ACC112 (cell line): ENCODE data around the gene BCAR3.

Experiments used
- H2AFZ ChIP-seq: fragments of 200-600 bp; sonication (generic); one replicate; pipeline ENCODE4 v1.6.0; 2017; ENCODE audit warnings: antibody characterized with exemption, low read length; ENCODE audit not compliant: unreplicated experiment
- H3K27ac ChIP-seq: fragments of 200-600 bp; sonication (generic); 2 replicates; pipeline ENCODE4 v1.5.1; 2014; ENCODE audit warnings: low read depth, mild to moderate bottlenecking, antibody characterized with exemption, low read length, moderate library complexity
- H3K27me3 ChIP-seq: fragments of 200-600 bp; sonication (generic); 2 replicates; pipeline ENCODE4 v1.6.1; 2014; ENCODE audit warnings: mild to moderate bottlenecking, antibody characterized with exemption, low read length, moderate library complexity, mixed read lengths; ENCODE audit not compliant: insufficient read depth
- H3K36me3 ChIP-seq: fragments of 200-600 bp; sonication (generic); 2 replicates; pipeline ENCODE4 v1.6.1; 2016; ENCODE audit warnings: mild to moderate bottlenecking, antibody characterized with exemption, low read length, moderate library complexity, mixed read lengths; ENCODE audit not compliant: insufficient read depth
- H3K4me1 ChIP-seq: fragments of 200-600 bp; sonication (generic); one replicate; pipeline ENCODE4 v1.6.1; 2016; ENCODE audit warnings: low read length, mixed read lengths; ENCODE audit not compliant: insufficient read depth, unreplicated experiment, control insufficient read depth
- H3K4me3 ChIP-seq: fragments of 200-600 bp; sonication (generic); 2 replicates; pipeline ENCODE4 v1.5.1; 2014; ENCODE audit warnings: mild to moderate bottlenecking, low read depth, low read length
- H3K79me2 ChIP-seq: fragments of 200-600 bp; sonication (generic); one replicate; pipeline ENCODE4 v1.6.0; 2016; ENCODE audit warnings: low read length; ENCODE audit not compliant: control insufficient read depth, unreplicated experiment, insufficient read depth

Gene BCAR3

DNA sequence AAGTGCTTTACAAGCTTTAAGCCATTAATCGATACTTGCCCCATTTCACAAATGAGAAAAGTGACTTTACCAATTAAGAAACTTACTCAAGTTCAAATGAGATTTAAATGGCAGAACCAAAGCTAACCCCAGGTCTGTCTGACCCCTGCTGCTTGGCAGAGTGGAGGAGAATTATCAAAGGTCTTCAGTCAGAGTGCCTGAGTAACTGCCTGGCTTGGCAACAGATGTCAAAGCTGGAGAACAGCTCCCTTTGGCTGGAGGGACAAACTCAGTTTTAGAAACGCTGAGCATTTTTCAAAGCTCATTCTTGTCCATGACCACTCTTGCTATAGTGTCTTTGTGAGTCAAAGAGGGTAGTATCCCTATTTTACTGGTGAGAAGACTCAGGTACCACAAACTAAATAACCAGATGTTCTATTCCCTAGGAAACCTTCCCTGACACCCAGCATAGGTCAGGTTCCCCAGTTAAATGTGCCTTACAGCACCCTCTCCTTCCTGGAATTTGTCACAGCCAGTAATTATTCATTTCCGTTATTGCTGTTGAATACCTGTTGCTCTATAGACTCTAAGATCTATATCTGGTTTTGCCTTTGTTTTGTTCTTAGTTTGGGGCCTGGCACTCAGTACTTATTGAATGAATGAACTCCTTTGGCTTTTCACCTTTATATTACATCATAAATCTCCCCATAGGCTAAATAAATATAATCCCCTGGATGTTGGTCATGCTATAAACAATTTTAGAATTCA lies 5.0 kb upstream of the BCAR3 start:
- no peak overlapping the region for H3K27ac ChIP-seq
- H3K36me3 ChIP-seq, result no peaks in the 10 kb centered on the region
- H3K4me1 ChIP-seq, result peaks cover 7% of the 10 kb centered on the region
- no peak overlapping the region for H2AFZ ChIP-seq
- H3K79me2 ChIP-seq, result peaks cover 14% of the 10 kb centered on the region
- no peak overlapping the region for H3K4me3 ChIP-seq
- H3K27me3 ChIP-seq, result no peaks in the 10 kb centered on the region

DNA sequence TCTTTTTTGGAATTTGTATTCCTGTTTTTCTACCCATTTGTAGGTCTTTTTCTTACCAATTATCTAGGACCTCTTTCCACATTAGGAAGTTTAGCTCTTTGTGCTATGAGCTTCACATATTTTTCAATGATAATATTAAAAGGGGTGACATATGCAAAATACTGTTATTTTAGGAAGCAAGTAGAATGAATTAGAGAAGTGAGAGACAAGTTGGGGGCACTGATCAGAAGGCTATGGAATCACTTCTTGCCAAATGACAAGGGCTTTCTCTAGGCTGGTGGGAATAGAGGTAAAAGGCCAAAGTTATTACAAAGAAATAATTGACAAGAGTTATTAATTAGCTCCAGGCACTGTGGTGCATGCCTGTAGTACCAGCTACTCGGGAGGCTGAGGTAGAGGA lies 4.3 kb upstream of the BCAR3 start:
- H3K27me3 ChIP-seq, result no peaks in the 10 kb centered on the region
- no peaks in the 10 kb centered on the region for H3K36me3 ChIP-seq
- H2AFZ ChIP-seq, result no peak overlapping the region
- no peak overlapping the region for H3K4me3 ChIP-seq
- no peaks in the 10 kb centered on the region for H3K4me1 ChIP-seq
- peaks cover 22% of the 10 kb centered on the region for H3K79me2 ChIP-seq
- no peak overlapping the region for H3K27ac ChIP-seq

DNA sequence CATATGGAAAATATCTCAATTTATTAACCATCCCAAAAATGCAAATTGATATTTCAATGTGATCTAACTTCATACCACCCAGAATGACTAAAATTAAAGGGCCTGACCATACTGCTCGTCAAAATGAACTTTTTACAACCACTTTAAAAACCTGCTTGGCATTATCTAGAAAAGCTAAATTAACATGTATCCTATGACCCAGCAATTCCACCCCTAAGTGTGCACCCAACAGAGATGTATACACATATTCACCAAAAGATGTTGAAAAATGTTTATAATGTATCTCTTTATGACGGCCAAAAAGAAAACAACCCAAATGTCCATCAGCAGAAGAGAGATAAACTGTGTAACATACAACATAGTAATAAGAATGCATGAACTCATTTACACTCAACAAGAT lies 1.6 kb upstream of the BCAR3 start:
- Histone ChIP-seq H3K4me3 (no peak overlapping the region), H3K79me2 (peaks cover 49% of the 10 kb centered on the region), H2AFZ (no peak overlapping the region), H3K4me1 (peaks cover 15% of the 10 kb centered on the region), H3K36me3 (no peaks in the 10 kb centered on the region), H3K27me3 (no peaks in the 10 kb centered on the region), H3K27ac (no peak overlapping the region)

DNA sequence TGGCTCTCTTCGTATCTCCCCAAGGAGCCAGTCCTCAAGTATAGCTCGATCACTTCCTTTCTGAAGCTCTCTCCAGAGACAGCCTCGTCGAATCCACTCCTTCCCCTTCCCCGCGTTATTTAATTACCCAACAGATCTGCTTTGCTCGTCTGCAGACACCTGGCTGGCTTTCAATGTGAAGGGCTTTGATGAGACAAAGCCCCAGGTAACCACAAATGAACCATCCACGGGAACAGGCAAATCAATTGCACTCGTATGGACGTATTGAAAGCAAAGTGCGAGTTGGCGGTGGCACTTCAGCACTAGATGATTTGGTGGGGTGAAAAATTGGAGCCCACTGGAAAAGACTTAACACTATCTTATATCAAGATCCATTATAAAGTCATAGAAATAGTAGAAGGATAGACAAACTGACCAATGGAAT lies 364 bp upstream of the BCAR3 start:
- peak overlapping the region; percentile 26 for H2AFZ ChIP-seq
- peaks cover 28% of the 10 kb centered on the region for H3K4me1 ChIP-seq
- H3K4me3 ChIP-seq, result peak overlapping the region; percentile 84
- H3K36me3 ChIP-seq, result no peaks in the 10 kb centered on the region
- peaks cover 61% of the 10 kb centered on the region for H3K79me2 ChIP-seq
- peak overlapping the region; percentile 87 for H3K27ac ChIP-seq
- no peaks in the 10 kb centered on the region for H3K27me3 ChIP-seq

DNA sequence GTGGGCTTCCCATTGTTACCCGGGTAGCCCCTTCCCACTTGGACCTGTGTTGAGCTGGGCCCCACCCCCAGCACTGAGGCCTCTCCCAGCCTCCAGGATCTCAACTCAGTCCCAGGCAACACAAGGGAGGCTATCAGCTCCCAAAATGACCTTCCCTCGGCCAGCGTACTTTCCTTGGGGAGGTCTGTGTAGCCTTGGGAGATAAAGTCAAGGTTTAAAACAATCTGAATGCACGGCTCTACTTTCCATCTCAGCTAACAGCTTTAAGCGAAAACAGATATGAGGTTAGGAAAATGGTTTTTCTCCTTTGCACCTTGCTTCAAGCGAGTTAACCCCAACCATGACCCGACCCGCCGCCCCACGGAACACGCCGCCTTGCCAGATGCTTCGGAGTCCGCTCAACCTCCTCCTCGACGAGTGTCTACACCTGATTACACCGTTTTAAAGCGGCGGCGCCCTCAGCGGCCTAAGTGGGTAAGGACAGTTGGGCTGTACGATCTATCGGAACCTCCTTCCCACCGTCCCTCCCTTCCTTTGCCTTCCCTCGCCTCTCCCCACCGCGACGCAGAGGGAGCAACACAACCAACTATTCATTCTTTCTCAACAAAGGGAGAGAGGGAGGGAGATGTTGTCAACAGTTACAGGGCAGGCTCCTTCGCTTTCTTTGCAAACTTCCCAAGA lies 1.1 kb downstream of the BCAR3 start:
- Histone ChIP-seq H2AFZ (peak overlapping the region; percentile 57), H3K4me3 (peak overlapping the region; percentile 84), H3K79me2 (peaks cover 75% of the 10 kb centered on the region), H3K27ac (peak overlapping the region; percentile 87), H3K4me1 (peaks cover 42% of the 10 kb centered on the region), H3K36me3 (no peaks in the 10 kb centered on the region), H3K27me3 (no peaks in the 10 kb centered on the region)

DNA sequence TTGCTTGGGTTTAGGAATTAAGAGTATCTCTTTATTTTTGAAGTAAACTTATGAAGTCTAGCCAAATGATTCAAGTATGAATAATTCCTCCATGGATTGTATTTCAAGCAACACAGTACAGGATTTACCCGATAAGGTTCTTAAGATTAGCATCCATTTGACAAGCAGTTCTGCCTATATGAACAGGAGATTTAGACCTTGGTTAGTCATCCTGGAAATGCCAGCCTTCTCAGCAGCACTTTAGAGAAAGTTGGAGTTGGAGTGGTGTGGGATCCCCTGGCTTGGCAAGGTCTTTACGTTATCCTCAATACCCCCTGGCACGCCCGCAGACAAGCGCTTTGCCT lies 1.6 kb downstream of the BCAR3 start:
- peak overlapping the region; percentile 84 for H3K4me3 ChIP-seq
- H3K36me3 ChIP-seq, result no peaks in the 10 kb centered on the region
- H3K79me2 ChIP-seq, result peaks cover 80% of the 10 kb centered on the region
- H3K27me3 ChIP-seq, result no peaks in the 10 kb centered on the region
- H3K27ac ChIP-seq, result peak overlapping the region; percentile 87
- H3K4me1 ChIP-seq, result peaks cover 47% of the 10 kb centered on the region
- no peak overlapping the region for H2AFZ ChIP-seq

DNA sequence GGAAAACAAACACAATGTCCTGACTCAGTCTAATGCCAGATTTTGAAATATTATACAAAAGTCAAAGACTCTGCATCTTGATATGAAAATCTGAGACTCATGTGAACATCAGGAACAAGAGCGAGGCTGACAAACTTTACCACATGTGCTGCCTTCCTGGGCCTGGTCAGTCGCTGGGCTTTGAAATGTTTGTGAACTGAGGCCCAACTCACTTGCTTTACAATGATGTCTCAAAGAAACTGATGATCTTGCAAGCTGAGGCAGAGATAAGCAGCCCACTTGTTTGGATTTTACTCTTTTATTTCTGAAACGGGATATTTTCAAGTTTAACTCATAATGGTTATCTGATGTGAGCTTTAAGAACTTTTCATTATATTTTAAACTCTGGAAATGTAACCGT lies 2.1 kb downstream of the BCAR3 start:
- peaks cover 86% of the 10 kb centered on the region for H3K79me2 ChIP-seq
- H3K36me3 ChIP-seq, result no peaks in the 10 kb centered on the region
- H3K27me3 ChIP-seq, result no peaks in the 10 kb centered on the region
- H2AFZ ChIP-seq, result no peak overlapping the region
- H3K4me1 ChIP-seq, result peaks cover 52% of the 10 kb centered on the region
- H3K4me3 ChIP-seq, result peak overlapping the region; percentile 84
- H3K27ac ChIP-seq, result peak overlapping the region; percentile 87

DNA sequence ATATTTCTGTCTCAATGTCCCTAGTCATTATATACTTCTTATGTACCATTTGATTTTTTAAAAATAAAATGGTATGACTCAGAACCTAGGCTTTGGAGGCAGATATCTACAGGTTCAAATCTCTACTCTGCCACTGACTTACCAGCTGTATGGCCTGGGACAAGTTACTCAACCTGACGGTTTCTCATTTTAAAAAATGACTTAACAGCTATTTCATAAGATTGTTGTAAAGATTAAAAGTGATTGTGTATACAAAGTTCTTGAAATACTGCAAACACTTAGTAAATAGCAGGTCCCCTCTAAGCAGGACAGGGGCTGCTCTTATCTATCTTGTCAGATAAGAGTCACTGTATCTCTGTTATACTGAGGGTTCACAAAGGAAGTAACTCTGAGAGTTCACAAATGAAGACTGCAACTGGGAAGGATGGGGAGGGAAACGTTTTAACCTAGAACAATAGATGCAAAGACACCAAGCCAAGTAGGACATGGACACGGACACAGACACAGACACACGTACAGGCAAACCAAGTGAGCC lies 2.6 kb downstream of the BCAR3 start:
- no peak overlapping the region for H2AFZ ChIP-seq
- peaks cover 90% of the 10 kb centered on the region for H3K79me2 ChIP-seq
- no peaks in the 10 kb centered on the region for H3K36me3 ChIP-seq
- H3K4me3 ChIP-seq, result peak overlapping the region; percentile 84
- H3K27me3 ChIP-seq, result no peaks in the 10 kb centered on the region
- peak overlapping the region; percentile 87 for H3K27ac ChIP-seq
- H3K4me1 ChIP-seq, result peaks cover 54% of the 10 kb centered on the region

DNA sequence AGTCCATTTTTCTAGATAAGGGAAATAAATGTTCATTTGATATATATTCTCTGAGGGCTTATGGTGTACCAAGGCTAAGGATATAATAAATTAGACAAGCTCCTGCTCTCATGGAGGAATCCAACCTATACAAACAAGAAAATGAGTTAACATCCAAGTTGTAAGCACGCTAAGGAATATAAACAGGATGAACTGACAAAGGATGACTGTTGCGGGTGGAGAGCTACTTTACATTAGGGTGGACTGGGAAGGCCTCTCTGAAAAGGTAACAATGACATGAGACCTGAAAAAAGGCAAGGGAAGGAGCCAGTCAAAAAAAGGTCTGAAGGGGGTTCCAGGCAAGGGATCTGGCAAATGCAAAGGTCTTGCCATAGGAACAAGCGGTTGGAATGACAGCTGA lies 3.1 kb downstream of the BCAR3 start:
- Histone ChIP-seq H2AFZ (no peak overlapping the region), H3K4me1 (peaks cover 59% of the 10 kb centered on the region), H3K27ac (peak overlapping the region; percentile 87), H3K4me3 (peak overlapping the region; percentile 84), H3K79me2 (peaks cover 96% of the 10 kb centered on the region), H3K27me3 (no peaks in the 10 kb centered on the region), H3K36me3 (no peaks in the 10 kb centered on the region)

DNA sequence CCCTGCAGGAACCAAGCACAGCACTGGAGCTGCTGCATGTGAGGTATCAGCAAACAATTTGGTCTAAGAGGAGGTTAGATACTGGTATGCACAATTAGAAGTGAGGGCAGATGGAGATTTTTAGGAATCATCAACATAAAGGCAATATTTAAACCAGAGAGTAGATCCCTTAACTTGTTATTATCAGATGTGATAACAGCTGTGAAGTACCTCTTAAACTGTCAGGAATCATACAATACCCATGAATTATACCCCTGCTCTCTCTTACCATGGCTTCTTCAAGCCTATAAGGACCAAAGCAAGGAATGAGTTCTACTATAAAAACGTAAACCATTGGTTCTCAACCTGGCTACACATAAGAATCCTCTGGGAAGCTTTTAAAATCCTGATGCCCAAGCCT lies 3.9 kb downstream of the BCAR3 start:
- Histone ChIP-seq H3K27me3 (no peaks in the 10 kb centered on the region), H3K36me3 (no peaks in the 10 kb centered on the region), H3K79me2 (peaks cover 98% of the 10 kb centered on the region), H3K27ac (no peak overlapping the region), H3K4me1 (peaks cover 67% of the 10 kb centered on the region), H2AFZ (no peak overlapping the region), H3K4me3 (no peak overlapping the region)

DNA sequence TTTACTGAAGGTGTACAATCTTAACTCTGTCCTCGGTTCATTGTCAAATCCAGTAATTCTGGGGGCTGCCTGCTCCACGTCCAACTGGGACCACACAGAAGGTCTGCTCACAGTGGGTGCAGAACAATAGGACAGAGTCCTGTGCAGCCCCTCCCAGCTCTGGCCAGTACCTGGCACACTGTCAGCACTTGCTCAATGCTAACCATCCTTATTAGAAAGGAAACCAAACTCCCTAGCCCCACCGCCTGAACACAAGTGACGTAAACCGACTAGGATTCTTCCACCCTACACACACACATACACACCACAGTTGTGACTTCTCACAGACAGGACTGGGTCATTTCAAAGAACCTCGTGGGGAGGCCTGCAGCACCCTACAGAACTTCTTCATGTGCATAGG lies 5.2 kb downstream of the BCAR3 start:
- H3K4me1 ChIP-seq, result peaks cover 80% of the 10 kb centered on the region
- H3K4me3 ChIP-seq, result no peak overlapping the region
- H3K36me3 ChIP-seq, result 0 out of 2 replicates have a peak, but pooled peaks cover 2% of the 10 kb centered on the region
- H3K27me3 ChIP-seq, result no peaks in the 10 kb centered on the region
- no peak overlapping the region for H3K27ac ChIP-seq
- no peak overlapping the region for H2AFZ ChIP-seq
- H3K79me2 ChIP-seq, result peaks cover 97% of the 10 kb centered on the region
